OCI-LY3 (cell line): Measurements from ENCODE around the gene VWC2L.

ENCODE experiments used
- EZH2phosphoT487 ChIP-seq: fragments of 200-600 bp; shearing (Covaris generic); IDR thresholded peaks from 2 replicates; pipeline ENCODE4 v1.6.1; 2018; ENCODE audit warnings: antibody characterized with exemption, mixed run types, low read depth
- TF ChIP-seq, protein P1 (sequence below): fragments of 200-600, 300-600 bp; sonication (generic); IDR thresholded peaks from 2 replicates; pipeline ENCODE4 v1.5.1; 2014; ENCODE audit warnings: antibody characterized with exemption, low read length, low read depth

DNA sequence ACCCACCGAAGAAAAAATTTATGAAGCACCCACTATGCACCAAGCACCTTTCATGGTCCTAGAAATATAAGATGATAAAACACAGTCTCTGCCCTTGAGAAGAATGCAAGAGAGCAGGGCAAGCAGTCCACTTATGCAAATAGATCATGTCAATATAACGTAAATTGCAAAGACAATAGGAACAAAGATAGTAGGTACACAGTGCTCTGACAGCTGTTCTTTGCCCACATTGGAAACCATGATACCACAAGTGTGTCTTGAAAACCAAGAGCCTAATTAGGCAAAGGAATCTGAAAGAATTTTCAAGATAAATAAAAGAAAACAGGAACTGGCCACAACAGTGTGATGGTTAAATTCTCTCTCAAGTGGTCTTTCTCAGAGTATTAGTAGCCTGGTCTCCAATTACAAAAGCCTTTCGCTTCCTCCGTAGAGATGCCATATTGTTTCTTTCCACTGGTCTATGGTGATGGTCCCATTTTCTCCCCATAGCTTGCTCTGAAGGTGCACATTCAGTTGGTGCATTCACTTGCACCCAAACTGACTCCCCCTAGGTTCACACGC is 108.5 kb downstream of the VWC2L start:
- TF ChIP-seq, protein P1, sequence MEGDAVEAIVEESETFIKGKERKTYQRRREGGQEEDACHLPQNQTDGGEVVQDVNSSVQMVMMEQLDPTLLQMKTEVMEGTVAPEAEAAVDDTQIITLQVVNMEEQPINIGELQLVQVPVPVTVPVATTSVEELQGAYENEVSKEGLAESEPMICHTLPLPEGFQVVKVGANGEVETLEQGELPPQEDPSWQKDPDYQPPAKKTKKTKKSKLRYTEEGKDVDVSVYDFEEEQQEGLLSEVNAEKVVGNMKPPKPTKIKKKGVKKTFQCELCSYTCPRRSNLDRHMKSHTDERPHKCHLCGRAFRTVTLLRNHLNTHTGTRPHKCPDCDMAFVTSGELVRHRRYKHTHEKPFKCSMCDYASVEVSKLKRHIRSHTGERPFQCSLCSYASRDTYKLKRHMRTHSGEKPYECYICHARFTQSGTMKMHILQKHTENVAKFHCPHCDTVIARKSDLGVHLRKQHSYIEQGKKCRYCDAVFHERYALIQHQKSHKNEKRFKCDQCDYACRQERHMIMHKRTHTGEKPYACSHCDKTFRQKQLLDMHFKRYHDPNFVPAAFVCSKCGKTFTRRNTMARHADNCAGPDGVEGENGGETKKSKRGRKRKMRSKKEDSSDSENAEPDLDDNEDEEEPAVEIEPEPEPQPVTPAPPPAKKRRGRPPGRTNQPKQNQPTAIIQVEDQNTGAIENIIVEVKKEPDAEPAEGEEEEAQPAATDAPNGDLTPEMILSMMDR, result no peak
- no peak for TF ChIP-seq EZH2phosphoT487
